ENCODE results near the gene CASP10.

DNA sequence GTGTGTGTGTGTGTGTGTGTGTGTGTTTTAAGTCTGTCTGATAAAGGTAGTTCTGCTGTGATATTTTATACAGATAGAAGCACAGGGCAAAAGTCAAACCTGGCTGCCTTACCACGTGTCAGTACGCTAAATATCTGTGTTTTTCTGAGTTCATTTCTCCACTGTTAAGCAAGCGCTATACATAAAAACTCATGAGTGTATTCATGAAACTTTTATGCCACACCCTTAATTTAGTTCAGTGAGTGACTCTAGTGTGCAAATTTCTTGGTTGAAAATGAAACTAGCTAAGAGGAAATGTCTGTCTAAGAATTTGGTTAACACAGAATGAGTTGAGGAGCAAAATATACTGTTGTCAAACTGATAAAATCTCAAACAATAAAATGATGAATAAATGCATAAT is 11.2 kb downstream of the CASP10 start:
- TF ChIP-seq, protein P1, sequence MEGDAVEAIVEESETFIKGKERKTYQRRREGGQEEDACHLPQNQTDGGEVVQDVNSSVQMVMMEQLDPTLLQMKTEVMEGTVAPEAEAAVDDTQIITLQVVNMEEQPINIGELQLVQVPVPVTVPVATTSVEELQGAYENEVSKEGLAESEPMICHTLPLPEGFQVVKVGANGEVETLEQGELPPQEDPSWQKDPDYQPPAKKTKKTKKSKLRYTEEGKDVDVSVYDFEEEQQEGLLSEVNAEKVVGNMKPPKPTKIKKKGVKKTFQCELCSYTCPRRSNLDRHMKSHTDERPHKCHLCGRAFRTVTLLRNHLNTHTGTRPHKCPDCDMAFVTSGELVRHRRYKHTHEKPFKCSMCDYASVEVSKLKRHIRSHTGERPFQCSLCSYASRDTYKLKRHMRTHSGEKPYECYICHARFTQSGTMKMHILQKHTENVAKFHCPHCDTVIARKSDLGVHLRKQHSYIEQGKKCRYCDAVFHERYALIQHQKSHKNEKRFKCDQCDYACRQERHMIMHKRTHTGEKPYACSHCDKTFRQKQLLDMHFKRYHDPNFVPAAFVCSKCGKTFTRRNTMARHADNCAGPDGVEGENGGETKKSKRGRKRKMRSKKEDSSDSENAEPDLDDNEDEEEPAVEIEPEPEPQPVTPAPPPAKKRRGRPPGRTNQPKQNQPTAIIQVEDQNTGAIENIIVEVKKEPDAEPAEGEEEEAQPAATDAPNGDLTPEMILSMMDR (IDR thresholded peaks at IDR 0.05; ENCODE audit: poor library complexity) = no peak
- no peak for TF ChIP-seq EZH2phosphoT487 (IDR thresholded peaks at IDR 0.05; ENCODE audit: low read depth, severe bottlenecking, unreplicated experiment)
